ENCODE data around the gene TADA3.

- TF ChIP-seq CTCF (conservative IDR thresholded peaks at IDR 0.05; ENCODE audit: low read depth in 2 of 2) (no peak), EZH2 (IDR thresholded peaks at IDR 0.05; ENCODE audit: low read depth, unreplicated experiment) (no peak), CREB1 (CRISPR knock-in tag; IDR thresholded peaks at IDR 0.05; ENCODE audit: low read depth) (no peak), REST (IDR thresholded peaks at IDR 0.05; ENCODE audit: unreplicated experiment) (no peak), STAT1 (IDR thresholded peaks at IDR 0.05; ENCODE audit: unreplicated experiment) (no peak), EZH2phosphoT487 (IDR thresholded peaks at IDR 0.05; ENCODE audit: unreplicated experiment) (no peak), POLR2AphosphoS5 (IDR thresholded peaks at IDR 0.05; ENCODE audit: low read depth) (no peak), ZNF114 (CRISPR knock-in tag; IDR thresholded peaks at IDR 0.05) (no peak), ZNF331 (CRISPR knock-in tag; IDR thresholded peaks at IDR 0.05; ENCODE audit: low read depth) (no peak)
- TF ChIP-seq, protein P1, sequence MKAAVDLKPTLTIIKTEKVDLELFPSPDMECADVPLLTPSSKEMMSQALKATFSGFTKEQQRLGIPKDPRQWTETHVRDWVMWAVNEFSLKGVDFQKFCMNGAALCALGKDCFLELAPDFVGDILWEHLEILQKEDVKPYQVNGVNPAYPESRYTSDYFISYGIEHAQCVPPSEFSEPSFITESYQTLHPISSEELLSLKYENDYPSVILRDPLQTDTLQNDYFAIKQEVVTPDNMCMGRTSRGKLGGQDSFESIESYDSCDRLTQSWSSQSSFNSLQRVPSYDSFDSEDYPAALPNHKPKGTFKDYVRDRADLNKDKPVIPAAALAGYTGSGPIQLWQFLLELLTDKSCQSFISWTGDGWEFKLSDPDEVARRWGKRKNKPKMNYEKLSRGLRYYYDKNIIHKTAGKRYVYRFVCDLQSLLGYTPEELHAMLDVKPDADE (IDR thresholded peaks at IDR 0.05), result no peak
Measured at GRCh38 chr3:9834520-9835380, 42.5 kb upstream of the TADA3 start.

Measured in GM23338 (cell line).